Measurements from ENCODE around the gene PCARE. TPM values are rescaled to one million over a fixed set of nuclear protein-coding genes. Genes with fewer than 3 reads are reported as not detected.

Gene PCARE
- total RNA-seq, 2 donors from 2014 or later: not detected

GRCh38 chr2:29054430-29054829 lies 19.9 kb downstream of the PCARE start:
- Histone ChIP-seq H3K36me3 (no peaks in the 10 kb centered on the region), H3K27ac (no peak overlapping the region), H3K4me1 (no peaks in the 10 kb centered on the region), H3K27me3 (no peaks in the 10 kb centered on the region), H3K9ac (ENCODE audit: low read depth in 2 of 2, low read length in 2 of 2) (no peak overlapping the region), H3K4me3 (no peak overlapping the region), H3K9me3 (no peaks in the 10 kb centered on the region)
- intact Hi-C loops (cut with DNase I): no loop called here
- DNase-seq: no peak
- no peak for TF ChIP-seq CTCF (IDR thresholded peaks at IDR 0.05)

- no peak for TF ChIP-seq CTCF (IDR thresholded peaks at IDR 0.05)
- no peak for DNase-seq
- H3K27ac ChIP-seq: no peak overlapping the region
Measured at GRCh38 chr2:29053670-29054400, 20.5 kb downstream of the PCARE start.

GRCh38 chr2:29053223-29053622 lies 21.1 kb downstream of the PCARE start:
- intact Hi-C loops (cut with DNase I): no loop called here
- H3K4me1 ChIP-seq: no peaks in the 10 kb centered on the region
- no peak overlapping the region for H3K27ac ChIP-seq
- TF ChIP-seq CTCF (IDR thresholded peaks at IDR 0.05): no peak
- no peaks in the 10 kb centered on the region for H3K36me3 ChIP-seq
- no peaks in the 10 kb centered on the region for H3K9me3 ChIP-seq
- H3K4me3 ChIP-seq: no peak overlapping the region
- H3K27me3 ChIP-seq: no peaks in the 10 kb centered on the region
- H3K9ac ChIP-seq (ENCODE audit: low read depth in 2 of 2, low read length in 2 of 2): no peak overlapping the region
- DNase-seq: no peak

More at GRCh38 chr2:29053670-29054400, 20.5 kb downstream of the PCARE start:
- no peaks in the 10 kb centered on the region for H3K36me3 ChIP-seq
- intact Hi-C loops (cut with DNase I): no loop called here
- no peak overlapping the region for H3K4me3 ChIP-seq
- no peaks in the 10 kb centered on the region for H3K4me1 ChIP-seq
- no peaks in the 10 kb centered on the region for H3K9me3 ChIP-seq
- no peak overlapping the region for H3K9ac ChIP-seq (ENCODE audit: low read depth in 2 of 2, low read length in 2 of 2)
- no peaks in the 10 kb centered on the region for H3K27me3 ChIP-seq

- Histone ChIP-seq H3K9me3 (no peaks in the 10 kb centered on the region), H3K9ac (ENCODE audit: low read depth in 2 of 2, low read length in 2 of 2) (no peak overlapping the region), H3K4me1 (no peaks in the 10 kb centered on the region), H3K36me3 (no peaks in the 10 kb centered on the region), H3K27ac (no peak overlapping the region), H3K4me3 (no peak overlapping the region), H3K27me3 (no peaks in the 10 kb centered on the region)
- no peak for DNase-seq
- intact Hi-C loops (cut with DNase I): no loop called here
- TF ChIP-seq CTCF (IDR thresholded peaks at IDR 0.05): no peak
Measured at GRCh38 chr2:29052807-29053206, 21.5 kb downstream of the PCARE start.

GRCh38 chr2:29051730-29052129 lies 22.6 kb downstream of the PCARE start:
- Histone ChIP-seq H3K4me1 (no peaks in the 10 kb centered on the region), H3K9ac (ENCODE audit: low read depth in 2 of 2, low read length in 2 of 2) (no peak overlapping the region), H3K9me3 (no peaks in the 10 kb centered on the region), H3K27me3 (no peaks in the 10 kb centered on the region), H3K36me3 (no peaks in the 10 kb centered on the region), H3K27ac (no peak overlapping the region), H3K4me3 (no peak overlapping the region)
- no peak for DNase-seq
- no peak for TF ChIP-seq CTCF (IDR thresholded peaks at IDR 0.05)
- intact Hi-C loops (cut with DNase I): no loop called here
